GM21390 (cell line): ENCODE results near the gene PARP8.
"Not testable (repeated sequence)": the region's sequence is repeated elsewhere in the genome, so short reads cannot be mapped to it uniquely, and the experiment has no call there.

Source experiments
- ATAC-seq: cut with Tn5 transposase; IDR thresholded peaks from one replicate; pipeline ENCODE4 v1.9.1; 2021; ENCODE audit not compliant: unreplicated experiment

The PARP8 gene

GRCh38 chr5:50766967-50767366 is 100.5 kb downstream of the PARP8 start:
- no peak for ATAC-seq

DNA sequence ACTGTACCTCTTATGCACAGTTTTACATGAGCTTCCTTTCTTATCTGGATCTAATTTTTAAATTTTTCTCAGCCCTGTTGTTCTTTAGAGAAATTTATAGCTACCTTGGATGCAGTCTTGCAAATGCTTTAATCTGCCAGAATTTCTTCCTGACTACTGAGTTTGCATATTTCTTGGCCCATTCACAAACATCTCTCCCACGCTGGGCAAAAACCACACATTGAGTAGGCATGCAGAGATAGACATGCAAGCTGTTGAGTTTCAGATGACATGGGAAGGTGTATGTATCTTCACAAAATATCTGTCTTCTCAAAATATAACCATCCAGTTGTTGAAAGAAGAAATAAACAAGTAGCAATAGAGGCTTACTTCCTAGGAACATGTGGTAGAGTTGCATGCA is 101.2 kb downstream of the PARP8 start:
- ATAC-seq: no peak

DNA sequence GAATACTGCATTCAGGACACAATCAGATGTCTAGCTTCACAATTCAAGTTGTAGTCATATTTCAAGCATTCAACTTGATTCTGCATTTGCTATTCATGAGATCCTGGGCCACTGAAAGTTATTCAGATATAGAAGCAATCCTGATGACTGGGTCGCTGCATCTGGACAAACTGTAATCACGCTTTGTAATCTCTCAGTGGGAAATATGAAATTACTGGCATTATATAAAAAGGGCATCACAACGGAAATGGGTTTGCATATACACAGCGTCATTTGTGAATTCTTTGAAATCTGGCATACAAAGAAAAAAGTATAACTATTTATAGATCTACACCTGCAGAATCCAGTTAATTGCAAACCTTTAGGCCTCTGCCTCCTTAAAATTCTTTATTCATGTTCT is 102.2 kb downstream of the PARP8 start:
- ATAC-seq: no peak

GRCh38 chr5:50770441-50770840 is 104.0 kb downstream of the PARP8 start:
- no peak for ATAC-seq

GRCh38 chr5:50774446-50775175 is 108.2 kb downstream of the PARP8 start:
- ATAC-seq: not testable (repeated sequence)

- no peak for ATAC-seq
These were observed 119.6 kb downstream of the PARP8 start for GRCh38 chr5:50786073-50786472.

DNA sequence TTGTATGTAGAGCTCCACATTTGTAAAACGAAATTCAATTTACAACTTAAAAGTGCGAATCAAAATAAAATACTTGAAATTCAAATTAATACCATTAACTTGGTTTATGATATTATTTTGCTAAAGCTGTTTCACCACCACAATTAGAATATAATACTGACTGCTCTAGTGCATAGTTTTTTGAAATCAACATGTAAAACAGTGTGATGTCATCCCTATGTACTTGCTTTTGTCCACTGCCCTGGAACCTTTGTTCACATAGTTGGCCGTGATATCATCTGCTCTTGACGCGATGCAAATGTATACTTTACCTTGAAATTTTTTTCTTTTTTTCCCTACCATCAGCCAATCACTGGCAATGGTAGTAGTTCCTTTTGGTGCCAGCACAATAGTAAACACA is 125.4 kb downstream of the PARP8 start:
- no peak for ATAC-seq

- ATAC-seq: no peak
These were observed 126.4 kb downstream of the PARP8 start for GRCh38 chr5:50792843-50793242.

DNA sequence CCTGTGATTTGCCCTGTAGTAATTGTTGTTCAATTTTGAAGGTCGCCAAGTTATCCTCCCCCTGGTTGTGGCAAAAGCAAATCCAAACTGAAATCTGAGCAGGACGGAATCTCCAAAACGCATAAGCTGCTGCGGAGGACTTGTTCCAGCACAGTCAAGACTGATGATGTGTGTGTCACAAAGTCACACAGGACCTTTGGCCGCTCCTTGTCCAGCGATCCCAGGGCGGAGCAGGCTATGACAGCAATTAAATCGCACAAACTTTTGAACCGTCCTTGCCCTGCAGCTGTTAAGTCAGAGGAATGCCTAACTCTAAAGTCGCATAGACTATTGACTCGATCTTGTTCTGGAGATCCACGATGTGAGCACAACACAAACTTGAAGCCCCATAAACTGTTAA is 128.4 kb downstream of the PARP8 start:
- no peak for ATAC-seq

DNA sequence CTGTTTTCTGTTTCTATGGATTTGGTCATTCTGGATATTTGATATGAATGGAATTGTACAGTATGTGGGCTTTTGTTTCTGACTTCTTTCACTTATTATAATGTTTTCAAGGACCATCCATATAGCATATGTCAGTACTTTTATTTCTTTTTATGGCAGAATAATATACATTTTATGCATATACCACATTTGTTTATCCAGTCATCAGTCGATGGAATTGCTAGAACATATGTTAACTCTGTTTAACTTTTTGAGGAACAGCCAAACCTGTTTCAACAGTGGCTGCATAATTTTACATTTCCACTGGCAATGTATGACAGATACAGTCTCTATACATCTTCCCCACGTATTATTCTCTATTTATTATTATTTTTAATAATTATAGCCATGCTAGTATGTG is 131.6 kb downstream of the PARP8 start:
- no peak for ATAC-seq

DNA sequence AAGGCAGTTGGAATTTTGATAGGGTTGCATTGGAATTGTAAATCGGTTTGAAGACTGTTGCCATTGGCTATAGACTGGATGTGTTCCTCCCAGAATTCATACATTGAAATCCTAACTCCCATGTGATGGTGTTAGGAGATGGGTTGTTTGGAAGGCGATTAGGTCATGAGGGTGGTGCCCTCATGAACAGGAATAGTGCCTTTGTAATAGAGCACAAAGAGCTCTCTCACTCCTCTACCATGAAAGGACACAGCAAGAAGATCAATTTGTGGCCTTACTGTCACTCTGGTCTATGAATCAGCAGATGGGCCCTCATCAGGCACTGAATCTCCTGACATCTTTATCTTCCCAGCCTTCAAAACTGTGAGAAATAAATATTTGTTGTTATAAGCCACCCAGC is 133.2 kb downstream of the PARP8 start:
- no peak for ATAC-seq

DNA sequence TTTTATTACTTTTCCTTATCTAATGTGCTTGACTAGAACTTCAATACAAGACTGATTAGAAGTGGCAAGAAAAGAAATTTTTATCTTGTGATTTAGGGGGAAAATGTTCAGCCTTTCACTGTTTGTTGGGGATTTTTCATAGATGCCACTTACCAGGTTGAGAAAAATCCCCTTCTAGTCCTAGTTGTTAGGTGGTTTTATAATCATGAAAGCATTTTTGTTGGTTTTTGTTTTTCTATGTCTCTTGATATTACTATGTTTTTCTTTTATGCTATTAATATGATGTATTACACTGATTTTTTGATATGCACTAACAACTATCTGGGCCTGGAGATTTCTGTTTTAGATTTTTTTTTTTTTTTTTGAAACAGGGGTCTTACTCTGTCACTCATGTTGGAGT is 134.0 kb downstream of the PARP8 start:
- peak; percentile 48 for ATAC-seq

DNA sequence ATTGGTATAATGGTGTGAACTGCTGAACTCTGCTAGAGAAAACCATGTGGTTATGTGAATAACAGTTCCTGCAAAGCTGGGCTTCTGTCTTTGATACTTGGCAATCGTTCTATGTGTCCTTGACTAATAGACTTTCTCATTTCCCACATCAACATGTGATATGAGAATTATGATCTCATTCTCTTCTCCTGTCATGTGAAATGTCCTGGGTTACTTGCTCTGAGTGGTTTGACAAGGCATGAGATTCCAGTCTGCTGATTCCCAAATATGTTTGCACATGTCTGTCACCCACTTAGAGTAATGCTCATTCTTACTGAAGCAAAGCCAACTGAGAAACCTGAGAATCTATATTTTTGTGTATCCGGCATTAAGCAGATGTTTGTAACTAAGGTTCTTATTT is 141.2 kb downstream of the PARP8 start:
- no peak for ATAC-seq

- no peak for ATAC-seq
These were observed 142.0 kb downstream of the PARP8 start for GRCh38 chr5:50808406-50808805.

GRCh38 chr5:50811746-50812145 is 145.3 kb downstream of the PARP8 start:
- ATAC-seq: not testable (repeated sequence)

DNA sequence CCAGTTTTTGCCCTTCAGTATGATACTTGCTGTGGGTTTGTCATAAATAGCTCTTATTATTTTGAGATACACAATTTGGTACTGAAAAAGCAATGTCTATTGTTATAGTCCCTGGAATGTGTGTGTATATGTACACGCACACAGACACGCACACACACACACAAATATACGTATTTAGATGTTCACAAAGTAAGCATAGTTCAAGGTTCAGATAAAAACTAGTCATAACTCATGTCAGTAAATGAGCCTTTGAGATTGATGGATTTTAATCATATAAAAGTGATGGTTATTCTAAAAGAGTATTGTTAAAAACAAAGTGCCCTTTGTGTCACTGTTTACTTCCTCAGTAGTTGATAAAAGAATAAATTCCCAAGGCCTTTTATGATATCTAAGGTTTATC is 147.3 kb downstream of the PARP8 start:
- no peak for ATAC-seq

- no peak for ATAC-seq
These were observed 148.1 kb downstream of the PARP8 start for GRCh38 chr5:50814556-50814955.

GRCh38 chr5:50822046-50822445 is 155.6 kb downstream of the PARP8 start:
- ATAC-seq: no peak

GRCh38 chr5:50822761-50823160 is 156.3 kb downstream of the PARP8 start:
- no peak for ATAC-seq

GRCh38 chr5:50823568-50823967 is 157.1 kb downstream of the PARP8 start:
- no peak for ATAC-seq

DNA sequence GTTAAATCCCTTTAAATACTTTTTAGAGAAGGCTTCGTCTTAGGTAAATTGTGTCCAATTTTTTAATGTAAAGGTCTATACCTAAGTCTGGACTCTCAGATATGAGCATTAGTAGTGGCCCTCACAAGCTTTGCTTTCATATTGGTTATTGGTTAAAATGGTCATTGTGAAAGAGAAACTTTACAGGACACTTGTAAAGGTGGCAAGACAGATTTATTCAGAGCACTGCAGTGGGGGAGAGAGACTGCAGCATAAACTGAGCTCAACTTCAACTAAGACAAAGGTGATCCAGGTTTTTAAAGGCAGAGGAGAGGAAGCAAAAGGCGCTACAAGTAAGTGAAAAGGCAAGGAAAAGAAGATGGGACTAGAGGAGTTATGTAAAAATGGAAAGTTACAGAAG is 157.7 kb downstream of the PARP8 start:
- ATAC-seq: no peak

GRCh38 chr5:50827516-50828247 is 161.2 kb downstream of the PARP8 start:
- no peak for ATAC-seq

DNA sequence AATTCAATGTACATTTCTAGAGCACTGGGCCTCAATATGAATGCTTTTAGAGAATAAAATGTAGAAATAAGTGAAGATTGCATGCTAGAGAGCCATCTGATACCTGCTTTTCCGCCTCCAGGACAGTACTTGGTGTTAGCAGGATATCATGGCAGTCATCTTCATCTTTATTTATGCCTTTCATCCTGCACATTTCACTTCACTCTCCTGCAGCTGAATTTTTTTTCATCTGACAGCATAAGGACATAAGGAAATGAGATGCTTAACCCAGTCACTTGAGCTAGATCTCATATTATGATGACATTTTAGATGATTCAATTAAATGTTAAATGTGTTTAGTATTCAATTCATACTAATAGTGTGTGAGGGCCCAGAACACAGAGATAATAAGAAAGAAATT is 162.6 kb downstream of the PARP8 start:
- no peak for ATAC-seq
